Hindlimb muscle (tissue), 1 donor: Measurements from ENCODE around the gene CLDN14. TPM values are rescaled to one million over a fixed set of nuclear protein-coding genes. Genes with fewer than 3 reads are reported as not detected.

Experiments
- DNase-seq: peaks from one replicate; pipeline ENCODE4 v3.0.0-alpha.2; 2013
- polyA plus RNA-seq: library from polyadenylated mRNA; unstranded; fragments of 120-200 nt; gene quantifications from one replicate; pipeline ENCODE4 v1.2.1, GENCODE V29; 2013; ENCODE audit not compliant: insufficient read length

The CLDN14 gene
- polyA plus RNA-seq, 1 donor: 8.3 TPM

GRCh38 chr21:36466061-36466511, 13.8 kb downstream of the CLDN14 start:
- no peak for DNase-seq

GRCh38 chr21:36465478-36465877, 14.4 kb downstream of the CLDN14 start:
- DNase-seq: no peak

GRCh38 chr21:36464590-36464989, 15.3 kb downstream of the CLDN14 start:
- no peak for DNase-seq

GRCh38 chr21:36463991-36464390, 15.9 kb downstream of the CLDN14 start:
- no peak for DNase-seq

- no peak for DNase-seq
These were observed 16.7 kb downstream of the CLDN14 start for GRCh38 chr21:36463204-36463603.

- no peak for DNase-seq
These were observed 17.9 kb downstream of the CLDN14 start for GRCh38 chr21:36461918-36462486.

- no peak for DNase-seq
These were observed 18.5 kb downstream of the CLDN14 start for GRCh38 chr21:36461277-36461917.

- no peak for DNase-seq
These were observed 19.1 kb downstream of the CLDN14 start for GRCh38 chr21:36460866-36461265.

GRCh38 chr21:36459098-36459497, 20.8 kb downstream of the CLDN14 start:
- no peak for DNase-seq

GRCh38 chr21:36456729-36457414, 23.1 kb downstream of the CLDN14 start:
- no peak for DNase-seq

- no peak for DNase-seq
These were observed 25.2 kb downstream of the CLDN14 start for GRCh38 chr21:36454706-36455105.

- DNase-seq: no peak
These were observed 25.8 kb downstream of the CLDN14 start for GRCh38 chr21:36454093-36454531.

- DNase-seq: no peak
These were observed 27.6 kb downstream of the CLDN14 start for GRCh38 chr21:36452281-36452825.

- DNase-seq: no peak
These were observed 28.4 kb downstream of the CLDN14 start for GRCh38 chr21:36451506-36451905.

- no peak for DNase-seq
These were observed 29.4 kb downstream of the CLDN14 start for GRCh38 chr21:36450511-36450910.

GRCh38 chr21:36446301-36446700, 33.6 kb downstream of the CLDN14 start:
- DNase-seq: no peak

- DNase-seq: no peak
These were observed 38.2 kb downstream of the CLDN14 start for GRCh38 chr21:36441715-36442114.

- no peak for DNase-seq
These were observed 42.2 kb downstream of the CLDN14 start for GRCh38 chr21:36437745-36438128.

GRCh38 chr21:36436829-36437744, 42.8 kb downstream of the CLDN14 start:
- no peak for DNase-seq

GRCh38 chr21:36434144-36434543, 45.8 kb downstream of the CLDN14 start:
- no peak for DNase-seq

GRCh38 chr21:36433059-36433709, 46.7 kb downstream of the CLDN14 start:
- DNase-seq: no peak

GRCh38 chr21:36431252-36431651, 48.7 kb downstream of the CLDN14 start:
- no peak for DNase-seq
